AG04450 (cell line): ENCODE data around the gene LAMA5. TPM values are rescaled to one million over a fixed set of nuclear protein-coding genes. Genes with fewer than 3 reads are reported as not detected.

Experiments
- CTCF ChIA-PET: fragments of 300-600, 350-600 bp; formaldehyde crosslinking; extraction: SDS; loops from one replicate; lab custom pipeline; 2022; ENCODE audit warnings: antibody characterized with exemption, inconsistent platforms; lab: Charles Lee
- POLR2A ChIA-PET: fragments of 350-600 bp; formaldehyde crosslinking; extraction: SDS; loops from one replicate; lab custom pipeline; 2021; ENCODE audit warnings: antibody characterized with exemption, inconsistent platforms; lab: Yijun Ruan, JAX
- DNase-seq: peaks from one replicate; pipeline ENCODE4 v3.0.0-alpha.2; 2011; ENCODE audit warnings: low read depth, low spot score
- H3K27ac ChIP-seq: one replicate; pipeline ENCODE4 v1.5.1; 2012; ENCODE audit warnings: low read depth, low read length, control low read depth
- H3K27me3 ChIP-seq: one replicate; pipeline ENCODE4 v1.6.0; 2012; ENCODE audit warnings: low read length; ENCODE audit not compliant: control insufficient read depth, insufficient read depth
- H3K4me3 ChIP-seq: 2 replicates; pipeline ENCODE4 v1.5.1; 2011; ENCODE audit warnings: mild to moderate bottlenecking, low read depth, low read length, control low read depth
- H3K9me3 ChIP-seq: 2 replicates; pipeline ENCODE4 v1.5.1; 2012; ENCODE audit warnings: low read length; ENCODE audit not compliant: control insufficient read depth, insufficient read depth
- CTCF ChIP-seq: IDR thresholded peaks from 2 replicates; pipeline ENCODE4 v1.5.1; 2011; ENCODE audit warnings: low read depth, low read length, control low read depth, inconsistent platforms
- polyA plus RNA-seq: library from polyadenylated mRNA; depleted of rRNA; stranded (reverse); fragments of >200 nt; gene quantifications from 2 replicates; pipeline ENCODE4 v1.2.3, GENCODE V29; 2011

LAMA5 gene
- polyA plus RNA-seq, 1 experiment: 1.9 TPM

GRCh38 chr20:62412194-62413024 lies 45.3 kb upstream of the LAMA5 start:
- no peak overlapping the region for H3K4me3 ChIP-seq
- H3K27ac ChIP-seq: no peak overlapping the region
- H3K9me3 ChIP-seq: no peaks in the 10 kb centered on the region; the same call in 1 of the 2 replicates
- CTCF ChIA-PET: interaction anchor here (0.5 kb wide), 1 partner anchor 811 kb away, joined by 3 read pairs; no protein-coding TSS in a partner anchor
- DNase-seq: no peak
- POLR2A ChIA-PET: interaction anchor here (0.6 kb wide), 1 partner anchor 26 kb away, joined by 5 read pairs; the partner anchor contains the start of gene RPS21
- peaks cover 12% of the 10 kb centered on the region for H3K27me3 ChIP-seq
- TF ChIP-seq CTCF: no peak

GRCh38 chr20:62411479-62412193 lies 44.5 kb upstream of the LAMA5 start:
- Histone ChIP-seq H3K27me3 (peaks cover 12% of the 10 kb centered on the region), H3K9me3 (no peaks in the 10 kb centered on the region; the same call in 1 of the 2 replicates), H3K27ac (no peak overlapping the region), H3K4me3 (no peak overlapping the region)
- ChIA-PET CTCF (interaction anchor here (0.5 kb wide), 1 partner anchor 812 kb away, joined by 3 read pairs; no protein-coding TSS in a partner anchor), POLR2A (no interaction called here)
- no peak for DNase-seq
- TF ChIP-seq CTCF: no peak

GRCh38 chr20:62410746-62411478 lies 43.8 kb upstream of the LAMA5 start:
- Histone ChIP-seq H3K27me3 (peaks cover 12% of the 10 kb centered on the region), H3K4me3 (no peak overlapping the region), H3K27ac (no peak overlapping the region), H3K9me3 (no peaks in the 10 kb centered on the region; the same call in 1 of the 2 replicates)
- CTCF ChIA-PET: interaction anchor here (0.6 to 2.4 kb wide), 4 partner anchors 82 to 381 kb away, joined by 3 to 9 read pairs (median 4); no protein-coding TSS in a partner anchor
- TF ChIP-seq CTCF: no peak
- no peak for DNase-seq
- POLR2A ChIA-PET: no interaction called here

- no peak for DNase-seq
- Histone ChIP-seq H3K9me3 (no peaks in the 10 kb centered on the region; the same call in 1 of the 2 replicates), H3K4me3 (no peak overlapping the region), H3K27me3 (peaks cover 12% of the 10 kb centered on the region), H3K27ac (no peak overlapping the region)
- TF ChIP-seq CTCF: peak; percentile 56
- CTCF ChIA-PET: interaction anchor here (0.6 to 2.4 kb wide), 6 partner anchors 9 to 381 kb away, joined by 3 to 9 read pairs (median 4); no protein-coding TSS in a partner anchor
- POLR2A ChIA-PET: no interaction called here
Measured at GRCh38 chr20:62409931-62410745, 43.0 kb upstream of the LAMA5 start.
